Cardiac ventricle fibroblast (primary cell): ENCODE data around the gene PLCB1. TPM values are rescaled to one million over a fixed set of nuclear protein-coding genes. Genes with fewer than 3 reads are reported as not detected.

Source experiments
- total RNA-seq: library from RNA; depleted of rRNA; stranded (reverse); fragments of >200 nt; gene quantifications from 2 replicates; pipeline ENCODE4 v1.2.3, GENCODE V29; 2015

PLCB1 gene
- total RNA-seq = 6.9 and 9.7 TPM in 2 replicates

GRCh38 chr20:8131598-8132483, at the start of gene PLCB1:
TSS of gene PLCB1 (plus strand) at chr20:8132266. CDS start at chr20:8132652, 386 bp downstream.

Other genes with a start within 250 kb of the PLCB1 start
- gene HAO1, start 191.8 kb upstream of the PLCB1 start, total RNA-seq = not detected in 2 replicates
- 31.8 and 34.0 TPM in 2 replicates for gene TMX4, start 112.5 kb upstream of the PLCB1 start, total RNA-seq